OCI-LY7 (cell line): ENCODE results near the gene ITPKB. TPM values are rescaled to one million over a fixed set of nuclear protein-coding genes. Genes with fewer than 3 reads are reported as not detected.

Experiments
- BruUV-seq: library from RNA; stranded (reverse); fragments of 400-500 nt; replicated peaks from 2 replicates; lab custom pipeline; 2021; lab: Mats Ljungman, UMichigan
- CTCF ChIA-PET: fragments of 300-600 bp; sonication (Branson Sonifier 250); formaldehyde crosslinking; loops from one replicate; lab custom pipeline; 2022; ENCODE audit warnings: antibody characterized with exemption; ENCODE audit not compliant: unreplicated experiment; lab: Charles Lee
- POLR2A ChIA-PET: fragments of 300-600 bp; sonication (Branson Sonifier 250); formaldehyde crosslinking; loops from one replicate; lab custom pipeline; 2022; ENCODE audit warnings: antibody characterized with exemption; lab: Charles Lee
- DNase-seq: peaks from one replicate; pipeline ENCODE4 v3.0.0-alpha.2; 2015; ENCODE audit warnings: low spot score
- H2AFZ ChIP-seq: fragments of 200-600 bp; sonication (generic), shearing (Covaris generic); 2 replicates; pipeline ENCODE4 v1.6.1; 2014; ENCODE audit warnings: mild to moderate bottlenecking, antibody characterized with exemption, low read length, moderate library complexity
- H3K27ac ChIP-seq: fragments of 200-600 bp; sonication (generic); 2 replicates; pipeline ENCODE4 v1.5.1; 2014; ENCODE audit warnings: mixed run types, low read depth, mild to moderate bottlenecking, moderate library complexity, low read length, inconsistent platforms; ENCODE audit not compliant: poor library complexity, severe bottlenecking
- H3K36me3 ChIP-seq: fragments of 200-600 bp; sonication (generic); 2 replicates; pipeline ENCODE4 v1.6.1; 2014; ENCODE audit warnings: mild to moderate bottlenecking, antibody characterized with exemption, low read length, moderate library complexity, mixed read lengths; ENCODE audit not compliant: insufficient read depth
- H3K4me1 ChIP-seq: fragments of 200-600 bp; sonication (generic); 2 replicates; pipeline ENCODE4 v1.5.1; 2014; ENCODE audit warnings: mild to moderate bottlenecking, low read length; ENCODE audit not compliant: insufficient read depth, poor library complexity, severe bottlenecking
- H3K4me2 ChIP-seq: fragments of 200-600 bp; sonication (generic); 2 replicates; pipeline ENCODE4 v1.6.1; 2014; ENCODE audit warnings: mild to moderate bottlenecking, low read length
- H3K4me3 ChIP-seq: fragments of 200-600 bp; sonication (generic); 2 replicates; pipeline ENCODE4 v1.5.1; 2014; ENCODE audit warnings: mild to moderate bottlenecking, low read depth, low read length; ENCODE audit not compliant: poor library complexity, severe bottlenecking
- H3K79me2 ChIP-seq: fragments of 200-600 bp; sonication (generic); 2 replicates; pipeline ENCODE4 v1.6.1; 2016; ENCODE audit warnings: low read depth, mild to moderate bottlenecking, low read length, moderate library complexity, mixed read lengths; ENCODE audit not compliant: insufficient read depth
- H3K9me2 ChIP-seq: fragments of 200-600 bp; sonication (generic); 2 replicates; pipeline ENCODE4 v1.6.1; 2016; ENCODE audit warnings: mild to moderate bottlenecking, low read length, mixed read lengths; ENCODE audit not compliant: insufficient read depth
- H3K9me3 ChIP-seq: fragments of 200-600 bp; sonication (generic); 2 replicates; pipeline ENCODE4 v1.6.1; 2014; ENCODE audit warnings: mild to moderate bottlenecking, mixed run types, low read length, mixed read lengths
- H4K20me1 ChIP-seq: fragments of 200-600 bp; sonication (generic); 2 replicates; pipeline ENCODE4 v1.6.1; 2014; ENCODE audit warnings: mild to moderate bottlenecking, antibody characterized with exemption, low read length, moderate library complexity, mixed read lengths; ENCODE audit not compliant: insufficient read depth
- EZH2phosphoT487 ChIP-seq: fragments of 200-600 bp; sonication (generic); IDR thresholded peaks from 2 replicates; pipeline ENCODE4 v1.6.1; 2018; ENCODE audit warnings: low read depth, borderline replicate concordance, mild to moderate bottlenecking, mixed run types, antibody characterized with exemption, low read length, moderate library complexity, mixed read lengths
- intact Hi-C: fragments of 100-400 bp; cut with micrococcal nuclease; formaldehyde crosslinking; loops from one replicate; pipeline ENCODE4 v1.10.0; 2022; ENCODE audit not compliant: unreplicated experiment
- total RNA-seq, 2 experiments: library from RNA; depleted of rRNA in 1 of 2; stranded (reverse); fragments of >200 nt in 1 of 2; shearing (Covaris generic) in 1 of 2; gene quantifications; 2 replicates each; pipeline ENCODE4 v1.2.3, GENCODE V29; 2014 to 2022
- TF ChIP-seq, protein P1 (sequence below): fragments of 200-600 bp; sonication (generic); conservative IDR thresholded peaks from 2 replicates; pipeline ENCODE4 v1.5.1; 2014; ENCODE audit warnings: mild to moderate bottlenecking, antibody characterized with exemption, low read length, moderate library complexity, mixed read lengths

ITPKB gene
- total RNA-seq, 2 experiments from 2014 or later = 20.5 to 33.3 TPM

DNA sequence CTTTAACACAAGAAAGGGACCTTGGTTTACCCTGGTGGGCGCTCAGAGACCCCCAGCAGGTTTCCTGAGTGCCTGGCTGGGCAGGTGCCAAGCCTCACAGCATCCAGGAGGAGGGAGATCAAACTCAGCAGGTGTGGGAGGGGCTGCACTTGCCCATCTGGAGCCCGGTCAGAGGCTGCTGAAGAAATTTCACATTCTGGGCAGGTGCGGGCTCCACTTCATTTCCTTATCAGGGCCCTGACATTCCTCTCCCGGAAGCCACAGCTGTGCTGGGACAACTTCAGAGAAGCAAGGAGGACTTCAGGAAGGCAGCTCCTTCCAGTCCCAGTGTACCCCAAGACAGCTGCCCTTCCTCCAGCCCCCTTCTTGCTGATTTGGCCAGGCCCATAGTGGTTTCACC lies 82.9 kb downstream of the ITPKB start:
- H3K4me2 ChIP-seq = no peak overlapping the region
- H3K9me2 ChIP-seq = no peaks in the 10 kb centered on the region
- H3K4me1 ChIP-seq = no peaks in the 10 kb centered on the region
- peaks cover 56% of the 10 kb centered on the region; the same call in 1 of the 2 replicates for H3K79me2 ChIP-seq
- no peaks in the 10 kb centered on the region for H4K20me1 ChIP-seq
- H3K36me3 ChIP-seq = peaks cover 24% of the 10 kb centered on the region; the same call in 1 of the 2 replicates
- ChIA-PET CTCF (no interaction called here), POLR2A (interaction anchor here (1.1 to 5.5 kb wide), 6 partner anchors 14 to 68 kb away, joined by 4 to 33 read pairs (median 4); no protein-coding TSS in a partner anchor)
- H3K9me3 ChIP-seq = no peaks in the 10 kb centered on the region
- no TSS peak for BruUV-seq
- intact Hi-C loops = loop anchor here (10.0 kb wide), 1 partner anchor 731 kb away; the partner anchor contains the start of gene PYCR2
- TF ChIP-seq, protein P1, sequence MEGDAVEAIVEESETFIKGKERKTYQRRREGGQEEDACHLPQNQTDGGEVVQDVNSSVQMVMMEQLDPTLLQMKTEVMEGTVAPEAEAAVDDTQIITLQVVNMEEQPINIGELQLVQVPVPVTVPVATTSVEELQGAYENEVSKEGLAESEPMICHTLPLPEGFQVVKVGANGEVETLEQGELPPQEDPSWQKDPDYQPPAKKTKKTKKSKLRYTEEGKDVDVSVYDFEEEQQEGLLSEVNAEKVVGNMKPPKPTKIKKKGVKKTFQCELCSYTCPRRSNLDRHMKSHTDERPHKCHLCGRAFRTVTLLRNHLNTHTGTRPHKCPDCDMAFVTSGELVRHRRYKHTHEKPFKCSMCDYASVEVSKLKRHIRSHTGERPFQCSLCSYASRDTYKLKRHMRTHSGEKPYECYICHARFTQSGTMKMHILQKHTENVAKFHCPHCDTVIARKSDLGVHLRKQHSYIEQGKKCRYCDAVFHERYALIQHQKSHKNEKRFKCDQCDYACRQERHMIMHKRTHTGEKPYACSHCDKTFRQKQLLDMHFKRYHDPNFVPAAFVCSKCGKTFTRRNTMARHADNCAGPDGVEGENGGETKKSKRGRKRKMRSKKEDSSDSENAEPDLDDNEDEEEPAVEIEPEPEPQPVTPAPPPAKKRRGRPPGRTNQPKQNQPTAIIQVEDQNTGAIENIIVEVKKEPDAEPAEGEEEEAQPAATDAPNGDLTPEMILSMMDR = no peak
- no peak for TF ChIP-seq EZH2phosphoT487
- H2AFZ ChIP-seq = no peak overlapping the region
- H3K27ac ChIP-seq = no peak overlapping the region
- peak; percentile 50 for DNase-seq
- H3K4me3 ChIP-seq = peak overlapping the region; percentile 68

DNA sequence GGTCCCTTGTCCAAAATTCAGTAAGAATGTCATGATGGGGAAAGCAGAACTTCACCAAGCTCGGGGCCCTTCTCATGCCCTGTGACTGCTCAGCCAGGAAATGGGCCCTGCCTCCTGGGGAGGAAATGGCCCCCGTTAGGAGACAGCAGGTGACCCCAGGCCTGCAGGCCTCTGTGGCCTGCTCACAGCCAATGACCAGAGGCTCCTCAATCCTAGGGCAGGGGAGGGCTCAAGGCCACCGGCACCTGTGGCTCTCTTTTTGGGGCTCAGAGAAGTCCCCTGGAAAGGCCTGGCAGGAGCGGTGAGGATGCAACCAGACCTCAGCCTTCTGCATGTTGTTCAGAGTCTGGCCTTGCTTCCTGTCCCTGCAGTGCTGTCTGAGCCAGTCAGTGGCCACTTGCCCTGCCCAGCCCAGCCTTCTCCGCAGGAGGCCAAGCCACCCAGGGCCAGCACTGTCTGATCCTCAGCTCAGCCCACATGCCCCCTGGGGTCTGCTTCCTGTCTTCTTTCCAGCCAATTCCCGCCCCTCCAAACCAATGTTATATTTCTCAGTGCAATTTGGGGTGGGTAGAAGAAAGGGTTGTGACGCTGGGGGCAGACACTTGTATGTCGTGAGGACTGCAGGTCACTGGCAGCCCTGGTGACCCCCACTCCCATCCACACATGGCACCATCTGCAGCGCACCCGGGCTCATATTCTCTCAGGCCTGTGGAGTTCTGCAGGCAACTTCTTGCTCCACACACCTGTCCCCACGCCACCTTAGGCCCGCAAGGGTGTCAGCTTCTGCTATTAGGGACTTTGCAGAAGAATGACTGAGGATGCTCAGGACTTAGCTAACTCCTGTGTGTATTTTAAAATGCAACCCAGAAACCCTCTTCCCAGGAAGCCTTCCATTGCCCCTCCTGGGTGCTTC lies 83.6 kb downstream of the ITPKB start:
- CTCF ChIA-PET = interaction anchor here (1.1 kb wide), 1 partner anchor 23 kb away, joined by 3 read pairs; no protein-coding TSS in a partner anchor
- H3K4me2 ChIP-seq = no peak overlapping the region
- no peaks in the 10 kb centered on the region for H3K9me2 ChIP-seq
- H3K36me3 ChIP-seq = peaks cover 19% of the 10 kb centered on the region; the same call in 1 of the 2 replicates
- no TSS peak for BruUV-seq
- POLR2A ChIA-PET = interaction anchor here (0.7 to 5.5 kb wide), 11 partner anchors 10 to 108 kb away, joined by 3 to 33 read pairs (median 4); partner anchors contain the start of gene ITPKB
- no peaks in the 10 kb centered on the region for H3K4me1 ChIP-seq
- H3K79me2 ChIP-seq = peaks cover 50% of the 10 kb centered on the region; the same call in 1 of the 2 replicates
- peak overlapping the region; percentile 68 for H3K4me3 ChIP-seq
- intact Hi-C loops = loop anchor here (2.0 to 10.0 kb wide), 2 partner anchors 57 to 731 kb away; partner anchors contain the start of gene PYCR2
- no peaks in the 10 kb centered on the region for H3K9me3 ChIP-seq
- TF ChIP-seq, protein P1 = no peak
- TF ChIP-seq EZH2phosphoT487 = no peak
- no peak overlapping the region for H2AFZ ChIP-seq
- no peak overlapping the region for H3K27ac ChIP-seq
- DNase-seq = peak; percentile 69
- no peaks in the 10 kb centered on the region for H4K20me1 ChIP-seq
